ENCODE results near the gene ALK.

The ALK gene

DNA sequence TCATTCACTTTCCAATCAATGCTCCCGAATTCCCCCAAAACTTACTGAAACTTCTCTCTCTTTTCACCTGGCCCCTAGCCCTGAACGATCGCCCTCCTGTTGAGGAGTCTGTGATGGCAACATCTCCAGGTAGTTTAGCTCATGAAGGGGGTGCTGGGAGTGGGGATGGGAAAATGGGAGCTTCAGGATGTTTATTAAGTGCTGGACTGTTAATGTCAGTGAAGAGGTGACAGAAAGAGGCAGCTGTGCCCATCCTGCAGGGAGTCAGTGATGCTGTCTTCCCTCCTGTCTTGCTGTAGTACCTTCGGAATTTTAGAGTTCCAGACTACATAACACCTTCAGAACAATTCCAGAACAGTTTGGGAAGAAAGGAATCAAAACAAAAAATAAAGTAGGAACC is 308.8 kb downstream of the ALK start:
- no peak overlapping the region for H3K4me3 ChIP-seq (ENCODE audit: low read depth, low read length)
- TF ChIP-seq, protein P1, sequence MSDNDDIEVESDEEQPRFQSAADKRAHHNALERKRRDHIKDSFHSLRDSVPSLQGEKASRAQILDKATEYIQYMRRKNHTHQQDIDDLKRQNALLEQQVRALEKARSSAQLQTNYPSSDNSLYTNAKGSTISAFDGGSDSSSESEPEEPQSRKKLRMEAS (IDR thresholded peaks at IDR 0.05; ENCODE audit: low read depth, low read length), result no peak
- TF ChIP-seq MYC (IDR thresholded peaks at IDR 0.05; ENCODE audit: low read depth, low read length) (no peak), POLR2A (IDR thresholded peaks at IDR 0.05; ENCODE audit: extremely low read depth, insufficient read length) (no peak)
- TF ChIP-seq, protein P2, sequence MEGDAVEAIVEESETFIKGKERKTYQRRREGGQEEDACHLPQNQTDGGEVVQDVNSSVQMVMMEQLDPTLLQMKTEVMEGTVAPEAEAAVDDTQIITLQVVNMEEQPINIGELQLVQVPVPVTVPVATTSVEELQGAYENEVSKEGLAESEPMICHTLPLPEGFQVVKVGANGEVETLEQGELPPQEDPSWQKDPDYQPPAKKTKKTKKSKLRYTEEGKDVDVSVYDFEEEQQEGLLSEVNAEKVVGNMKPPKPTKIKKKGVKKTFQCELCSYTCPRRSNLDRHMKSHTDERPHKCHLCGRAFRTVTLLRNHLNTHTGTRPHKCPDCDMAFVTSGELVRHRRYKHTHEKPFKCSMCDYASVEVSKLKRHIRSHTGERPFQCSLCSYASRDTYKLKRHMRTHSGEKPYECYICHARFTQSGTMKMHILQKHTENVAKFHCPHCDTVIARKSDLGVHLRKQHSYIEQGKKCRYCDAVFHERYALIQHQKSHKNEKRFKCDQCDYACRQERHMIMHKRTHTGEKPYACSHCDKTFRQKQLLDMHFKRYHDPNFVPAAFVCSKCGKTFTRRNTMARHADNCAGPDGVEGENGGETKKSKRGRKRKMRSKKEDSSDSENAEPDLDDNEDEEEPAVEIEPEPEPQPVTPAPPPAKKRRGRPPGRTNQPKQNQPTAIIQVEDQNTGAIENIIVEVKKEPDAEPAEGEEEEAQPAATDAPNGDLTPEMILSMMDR (IDR thresholded peaks at IDR 0.05; ENCODE audit: low read depth, low read length), result no peak
- no peak for DNase-seq (ENCODE audit: low read depth)

- no peak overlapping the region for H3K4me3 ChIP-seq (ENCODE audit: low read depth, low read length)
- DNase-seq (ENCODE audit: low read depth), result no peak
- TF ChIP-seq, protein P1 (IDR thresholded peaks at IDR 0.05; ENCODE audit: low read depth, low read length), result no peak
- no peak for TF ChIP-seq POLR2A (IDR thresholded peaks at IDR 0.05; ENCODE audit: extremely low read depth, insufficient read length)
- no peak for TF ChIP-seq MYC (IDR thresholded peaks at IDR 0.05; ENCODE audit: low read depth, low read length)
- TF ChIP-seq, protein P2 (IDR thresholded peaks at IDR 0.05; ENCODE audit: low read depth, low read length), result no peak
Measured at GRCh38 chr2:29611850-29612249, 309.5 kb downstream of the ALK start.

DNA sequence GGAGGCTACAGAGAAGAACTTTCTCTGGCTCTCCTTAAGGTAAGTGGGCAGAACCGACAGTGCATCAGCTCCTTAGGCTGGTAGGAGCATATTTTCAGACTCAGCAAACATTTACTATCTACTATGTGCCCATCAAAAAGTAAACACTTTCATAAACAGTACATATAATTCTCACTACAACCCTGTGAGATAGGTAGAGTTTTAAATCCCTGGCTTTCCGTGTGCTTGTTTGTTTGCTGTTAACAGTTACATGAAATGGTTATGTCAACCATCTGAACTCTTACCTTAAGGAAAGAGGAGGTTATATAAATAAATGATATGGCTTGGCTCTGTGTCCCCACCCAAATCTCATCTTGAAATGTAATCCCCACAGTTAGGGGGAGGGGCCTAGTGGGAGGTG is 310.1 kb downstream of the ALK start:
- TF ChIP-seq, protein P1 (IDR thresholded peaks at IDR 0.05; ENCODE audit: low read depth, low read length), result no peak
- TF ChIP-seq MYC (IDR thresholded peaks at IDR 0.05; ENCODE audit: low read depth, low read length) (no peak), POLR2A (IDR thresholded peaks at IDR 0.05; ENCODE audit: extremely low read depth, insufficient read length) (no peak)
- TF ChIP-seq, protein P2 (IDR thresholded peaks at IDR 0.05; ENCODE audit: low read depth, low read length), result no peak
- H3K4me3 ChIP-seq (ENCODE audit: low read depth, low read length), result no peak overlapping the region
- no peak for DNase-seq (ENCODE audit: low read depth)

DNA sequence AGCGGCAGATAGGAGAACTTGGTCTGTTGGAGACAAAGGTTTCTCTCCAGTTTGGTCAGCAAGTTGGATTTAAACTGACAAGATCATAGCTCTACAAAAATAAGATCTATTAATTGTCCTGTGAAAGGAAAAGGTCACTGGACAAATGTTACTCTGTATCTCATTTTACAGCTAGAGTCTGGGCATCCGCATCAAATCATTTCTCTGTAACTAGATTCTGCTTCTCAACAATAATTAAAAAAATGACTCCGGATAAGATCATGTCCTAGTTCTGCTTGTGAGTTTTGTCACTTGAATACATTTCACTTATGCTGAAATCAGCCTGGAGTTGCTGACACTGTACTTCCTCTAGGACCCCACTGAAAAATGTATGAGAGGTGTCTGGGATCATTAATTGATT is 310.8 kb downstream of the ALK start:
- DNase-seq (ENCODE audit: low read depth), result no peak
- TF ChIP-seq MYC (IDR thresholded peaks at IDR 0.05; ENCODE audit: low read depth, low read length), result no peak
- TF ChIP-seq, protein P1 (IDR thresholded peaks at IDR 0.05; ENCODE audit: low read depth, low read length), result no peak
- H3K4me3 ChIP-seq (ENCODE audit: low read depth, low read length), result no peak overlapping the region

DNA sequence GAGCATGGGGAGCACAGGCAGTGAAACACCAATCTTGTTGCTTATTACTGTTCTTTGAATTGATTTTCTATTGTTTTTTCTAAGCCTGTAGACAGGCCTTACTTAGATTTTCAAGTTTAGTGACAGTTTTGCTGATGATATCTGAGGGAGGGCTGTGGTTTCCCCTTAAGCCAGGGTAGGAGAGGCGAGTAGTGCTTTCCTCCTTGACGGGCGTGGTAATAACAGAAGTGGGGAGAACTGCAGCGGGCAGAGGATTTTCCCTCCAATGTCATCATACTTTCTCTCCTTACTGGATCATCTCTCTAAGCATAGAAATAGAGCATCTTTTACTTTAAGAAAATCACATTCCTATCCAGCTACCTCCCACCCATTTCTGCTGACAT is 314.4 kb downstream of the ALK start:
- DNase-seq (ENCODE audit: low read depth), result no peak
- H3K4me3 ChIP-seq (ENCODE audit: low read depth, low read length), result no peak overlapping the region
- TF ChIP-seq, protein P2 (IDR thresholded peaks at IDR 0.05; ENCODE audit: low read depth, low read length), result no peak
- no peak for TF ChIP-seq POLR2A (IDR thresholded peaks at IDR 0.05; ENCODE audit: extremely low read depth, insufficient read length)
- no peak for TF ChIP-seq MYC (IDR thresholded peaks at IDR 0.05; ENCODE audit: low read depth, low read length)
- TF ChIP-seq, protein P1 (IDR thresholded peaks at IDR 0.05; ENCODE audit: low read depth, low read length), result no peak

DNA sequence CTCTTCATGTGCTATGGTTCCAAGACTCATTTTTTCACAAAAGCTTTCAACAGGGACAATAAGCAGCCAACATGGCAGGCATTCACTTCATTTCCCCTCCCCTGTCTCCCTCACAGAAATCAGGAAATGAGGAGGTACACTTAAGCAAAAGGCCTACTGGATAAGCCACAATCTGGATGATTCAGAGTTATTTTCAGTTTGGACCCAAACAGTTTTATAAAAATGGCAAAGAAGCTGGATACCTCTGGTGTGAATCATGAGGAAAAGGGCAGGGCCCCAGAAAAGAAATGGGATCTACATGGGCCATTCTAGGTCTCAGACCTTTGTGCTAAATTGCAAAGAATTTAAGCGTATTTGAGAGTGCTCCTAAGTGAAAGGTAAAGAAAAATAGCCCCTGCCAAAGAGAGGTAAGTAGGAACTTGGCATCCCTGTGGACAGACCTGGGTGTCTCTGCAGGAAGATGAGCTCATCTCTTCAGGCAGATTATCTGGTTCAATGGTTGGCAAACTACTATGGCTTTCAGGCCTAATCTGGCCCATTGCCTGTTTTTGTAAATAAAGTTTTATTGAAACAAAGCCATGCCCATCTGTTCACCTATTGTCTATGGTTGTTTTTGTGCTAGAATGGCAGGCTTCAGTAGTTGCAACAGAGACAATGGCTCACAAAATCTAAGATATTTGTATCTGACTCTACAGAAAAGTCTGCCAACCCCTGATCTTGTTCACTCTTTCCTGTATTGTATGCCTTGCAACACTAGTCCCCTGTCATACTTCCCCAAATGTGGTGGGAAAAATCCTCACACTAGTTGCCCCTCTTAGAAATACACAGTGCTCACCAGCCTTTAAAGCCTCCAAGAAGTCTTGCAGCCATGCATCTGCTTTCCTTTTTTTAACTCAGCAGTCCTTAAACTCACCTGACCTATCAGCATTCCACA is 315.0 kb downstream of the ALK start:
- no peak overlapping the region for H3K4me3 ChIP-seq (ENCODE audit: low read depth, low read length)
- DNase-seq (ENCODE audit: low read depth), result no peak
- TF ChIP-seq MYC (IDR thresholded peaks at IDR 0.05; ENCODE audit: low read depth, low read length), result no peak
- TF ChIP-seq POLR2A (IDR thresholded peaks at IDR 0.05; ENCODE audit: extremely low read depth, insufficient read length), result no peak
- TF ChIP-seq, protein P1 (IDR thresholded peaks at IDR 0.05; ENCODE audit: low read depth, low read length), result no peak
- TF ChIP-seq, protein P2 (IDR thresholded peaks at IDR 0.05; ENCODE audit: low read depth, low read length), result no peak

All from NB4 (cell line).